ENCODE measurements around the gene SLF2.

The SLF2 gene

GRCh38 chr10:101003639-101004206 lies 91.0 kb downstream of the SLF2 start:
- DNase-seq = no peak

- no peak for DNase-seq
These were observed 92.6 kb downstream of the SLF2 start for GRCh38 chr10:101005361-101005760.

GRCh38 chr10:101005869-101006567 lies 93.3 kb downstream of the SLF2 start:
- DNase-seq = no peak

GRCh38 chr10:101006593-101007098 lies 93.9 kb downstream of the SLF2 start:
- DNase-seq = no peak

- no peak for DNase-seq
These were observed 94.4 kb downstream of the SLF2 start for GRCh38 chr10:101007099-101007711.

DNA sequence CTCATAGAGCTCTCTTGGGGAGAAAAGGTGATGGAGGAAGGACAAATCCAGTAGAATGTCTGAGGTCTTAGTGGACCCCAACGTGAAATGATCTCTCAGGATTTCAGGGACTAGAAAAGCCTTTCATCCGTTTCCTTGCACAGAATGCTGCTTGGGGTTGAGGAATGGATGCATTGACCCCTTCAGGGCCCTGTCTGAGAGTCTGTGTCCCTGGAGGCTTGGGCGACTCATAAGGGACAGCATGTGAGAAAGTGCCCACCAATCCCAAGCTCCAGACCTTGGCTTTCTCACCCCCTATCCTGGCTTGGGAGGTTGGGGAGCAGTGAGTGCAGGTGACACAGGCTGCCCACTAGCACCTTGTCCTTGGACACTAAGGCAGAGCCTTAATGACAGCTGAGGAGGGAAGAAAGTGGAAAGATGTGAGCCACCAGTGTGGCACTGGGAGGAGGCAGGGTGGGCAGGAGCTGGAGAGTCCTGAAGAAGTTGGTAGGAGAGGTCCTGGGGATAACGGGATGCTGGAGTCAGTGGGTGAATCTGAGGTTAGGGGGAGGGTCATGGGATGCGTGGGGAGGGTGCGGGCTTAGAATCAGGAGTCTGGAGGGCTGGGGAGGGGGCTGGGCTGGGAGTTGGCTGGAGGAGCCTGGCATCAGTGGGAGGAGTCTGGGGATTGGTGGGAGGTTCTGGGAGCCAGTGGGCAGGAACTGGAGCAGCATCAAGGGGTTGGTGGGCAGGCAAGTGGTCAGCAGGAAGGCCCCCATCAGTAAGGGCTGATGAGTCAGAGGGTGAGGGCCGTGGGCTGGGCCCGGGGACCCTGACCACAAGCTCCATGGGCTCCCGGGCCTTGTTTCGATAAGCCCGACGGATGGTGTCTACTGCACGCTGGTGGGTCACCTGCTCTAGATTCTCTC lies 95.4 kb downstream of the SLF2 start:
- DNase-seq = no peak

- DNase-seq = no peak
These were observed 96.2 kb downstream of the SLF2 start for GRCh38 chr10:101008823-101009423.

DNA sequence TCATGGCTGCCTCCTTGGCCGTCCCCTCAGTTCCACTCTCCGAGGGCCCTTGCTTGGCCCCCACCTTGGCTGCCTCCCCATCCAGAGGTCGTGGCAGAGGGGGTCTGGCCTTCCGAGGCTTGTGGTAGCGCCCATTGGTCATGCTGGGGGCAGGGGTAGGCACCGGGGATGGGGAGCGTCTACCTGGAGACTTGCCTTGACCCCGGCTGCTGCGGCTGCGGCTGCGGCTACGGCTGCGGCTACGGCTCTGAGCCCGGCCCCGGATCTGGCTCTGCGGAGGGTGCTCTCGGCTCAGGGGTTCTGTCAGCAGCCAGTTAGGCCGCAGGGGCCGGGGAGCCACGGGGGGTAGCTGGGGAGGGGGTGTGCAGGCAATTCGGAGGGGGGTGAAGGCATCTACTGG lies 97.6 kb downstream of the SLF2 start:
- no peak for DNase-seq

GRCh38 chr10:101011517-101012423 lies 99.0 kb downstream of the SLF2 start:
- DNase-seq = no peak

DNA sequence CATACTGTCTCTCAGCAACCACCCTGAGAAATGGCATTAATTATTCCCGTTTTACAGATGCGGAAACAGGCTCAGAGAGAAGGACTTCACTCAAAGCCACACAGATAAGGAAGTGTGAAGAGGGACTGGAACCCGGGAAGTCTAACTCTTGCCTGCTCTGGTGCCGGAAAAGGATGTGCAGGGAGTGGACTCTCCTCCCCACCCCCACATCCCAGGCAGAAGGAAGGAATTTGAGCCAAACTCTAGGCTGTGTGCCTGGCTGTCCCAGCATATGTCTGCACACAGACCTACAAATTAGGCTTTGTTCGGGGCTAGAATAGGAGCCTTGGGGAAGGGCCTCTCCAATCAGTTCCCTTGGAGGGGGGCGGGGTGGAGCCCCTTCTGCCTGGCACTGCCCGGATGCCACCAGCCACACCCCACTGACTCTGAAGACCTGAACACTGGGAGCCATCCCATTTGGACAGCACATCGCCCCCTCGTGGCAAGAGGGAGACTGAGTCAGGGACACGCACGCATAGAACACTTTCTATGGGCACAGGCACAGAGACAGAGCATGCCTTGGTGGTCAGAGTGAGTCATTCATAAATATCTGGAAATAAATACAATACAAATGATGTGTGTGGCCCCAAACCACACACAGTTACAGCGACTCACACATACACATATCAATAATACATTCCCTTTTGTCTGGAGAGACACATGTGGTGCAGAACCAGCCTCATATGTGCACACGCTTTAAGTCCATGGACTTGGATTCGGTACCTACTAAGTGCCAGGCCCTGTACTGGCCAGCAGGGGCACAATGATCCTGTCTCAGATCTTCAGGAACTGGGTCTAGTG lies 100.0 kb downstream of the SLF2 start:
- peak; percentile 96 for DNase-seq

- DNase-seq = no peak
These were observed 100.6 kb downstream of the SLF2 start for GRCh38 chr10:101013365-101013825.

DNA sequence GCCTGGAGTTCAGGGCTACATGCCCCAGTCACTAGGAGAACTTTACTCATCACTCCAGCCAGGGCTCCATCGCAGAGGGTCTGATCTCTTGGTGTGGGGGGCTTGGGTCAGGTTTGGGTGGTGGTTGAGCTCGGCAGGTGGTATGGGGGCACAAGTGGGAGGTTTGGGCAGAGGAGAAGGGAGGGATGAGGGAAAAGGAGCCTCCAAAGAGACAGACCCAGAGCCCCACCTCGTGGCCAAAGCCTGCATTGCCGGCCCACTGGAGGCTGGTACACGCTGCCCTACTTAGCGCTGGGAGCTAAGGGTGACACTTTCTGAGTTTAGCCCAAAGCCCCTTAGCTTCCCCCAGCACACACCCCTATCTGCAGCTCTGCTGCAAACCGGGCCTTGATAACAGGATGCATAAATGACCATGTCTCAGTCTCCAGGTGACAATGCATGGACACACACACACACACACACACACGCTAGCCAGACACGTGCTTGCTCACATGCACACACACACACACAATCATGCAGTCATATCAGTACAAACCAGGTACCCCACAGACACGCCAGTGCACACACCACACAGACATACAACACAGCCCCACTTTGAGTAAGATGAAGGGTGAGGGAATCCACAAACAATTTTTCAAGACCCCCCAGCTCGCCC lies 101.6 kb downstream of the SLF2 start:
- peak; percentile 91 for DNase-seq

All from eye (tissue), 1 donor.